K562 treated with DMSO at 1 percent for 4 hours (cell line): ENCODE data around the gene TMEM95. TPM values are rescaled to one million over a fixed set of nuclear protein-coding genes. Genes with fewer than 3 reads are reported as not detected.

Experiments used
- total RNA-seq: library from RNA; unstranded; fragments of 300-600 nt; gene quantifications from 2 replicates; pipeline ENCODE4 v1.2.3, GENCODE V29; 2022; ENCODE audit not compliant: insufficient read depth

TMEM95 gene
- not detected in 2 replicates for total RNA-seq

GRCh38 chr17:7355053-7355452, at the start of gene TMEM95:
TSS of gene TMEM95 (plus strand) at chr17:7355156. CDS start at chr17:7355205, 49 bp downstream.

GRCh38 chr17:7306911-7307685, 47.9 kb upstream of the TMEM95 start, which contains the start of gene EIF5A:
TSS of gene EIF5A (plus strand) at chr17:7307628. CDS start at chr17:7309636, 2,008 bp downstream.

GRCh38 chr17:7314719-7315569, 40.0 kb upstream of the TMEM95 start, which contains the start of gene GPS2:
TSS of gene GPS2 (minus strand) at chr17:7315360. CDS start at chr17:7315052, 308 bp downstream.

GRCh38 chr17:7328840-7329373, 26.0 kb upstream of the TMEM95 start, which contains the start of gene NEURL4:
TSS of gene NEURL4 (minus strand) at chr17:7329335. CDS start at chr17:7329312, 23 bp downstream.

GRCh38 chr17:7336240-7337175, 18.4 kb upstream of the TMEM95 start, which contains the start of gene ACAP1:
TSS of gene ACAP1 (plus strand) at chr17:7336529. CDS start at chr17:7336735, 206 bp downstream.

GRCh38 chr17:7351665-7352502, 3.1 kb upstream of the TMEM95 start, which contains the start of gene KCTD11:
TSS of gene KCTD11 (plus strand) at chr17:7352162.

GRCh38 chr17:7380855-7381683, 26.1 kb downstream of the TMEM95 start, which contains the start of gene TNK1:
TSS of gene TNK1 (plus strand) at chr17:7381089. CDS start at chr17:7382927, 1,838 bp downstream.

GRCh38 chr17:7394452-7395191, 39.7 kb downstream of the TMEM95 start, which contains the start of gene PLSCR3:
TSS of gene PLSCR3 (minus strand) at chr17:7394525. CDS start at chr17:7394110, 415 bp downstream.

GRCh38 chr17:7403977-7404736, 49.2 kb downstream of the TMEM95 start, which contains the start of gene TMEM256:
TSS of gene TMEM256 (minus strand) at chr17:7404097. CDS start at chr17:7404084, 13 bp downstream.

Other genes starting within 250 kb of the TMEM95 start
- not detected in 2 replicates for gene ASGR2, start 240.3 kb upstream of the TMEM95 start, total RNA-seq
- gene ASGR1, start 175.8 kb upstream of the TMEM95 start, total RNA-seq = 0.52 TPM in 1 of 2 replicates, not detected in the other
- 5.6 and 7.8 TPM in 2 replicates for gene DLG4, start 135.3 kb upstream of the TMEM95 start, total RNA-seq
- 284 and 290 TPM in 2 replicates for gene ACADVL, start 135.2 kb upstream of the TMEM95 start, total RNA-seq
- 46.3 and 47.3 TPM in 2 replicates for gene DVL2, start 120.6 kb upstream of the TMEM95 start, total RNA-seq
- 11.3 and 15.0 TPM in 2 replicates for gene PHF23, start 115.7 kb upstream of the TMEM95 start, total RNA-seq
- gene GABARAP, start 112.7 kb upstream of the TMEM95 start, total RNA-seq = 256 and 265 TPM in 2 replicates
- 77.2 and 80.6 TPM in 2 replicates for gene CTDNEP1, start 103.4 kb upstream of the TMEM95 start, total RNA-seq
- 46.9 and 57.4 TPM in 2 replicates for gene ELP5, start 102.9 kb upstream of the TMEM95 start, total RNA-seq
- 20.0 and 29.2 TPM in 2 replicates for gene CLDN7, start 92.7 kb upstream of the TMEM95 start, total RNA-seq
- gene SLC2A4, start 73.4 kb upstream of the TMEM95 start, total RNA-seq = 0.82 TPM in 1 of 2 replicates, not detected in the other
- not detected in 2 replicates for gene YBX2, start 60.5 kb upstream of the TMEM95 start, total RNA-seq
- gene EIF5A, start 47.5 kb upstream of the TMEM95 start, total RNA-seq = 354 and 384 TPM in 2 replicates
- 45.5 and 46.9 TPM in 2 replicates for gene GPS2, start 39.8 kb upstream of the TMEM95 start, total RNA-seq
- gene NEURL4, start 25.8 kb upstream of the TMEM95 start, total RNA-seq = 8.2 and 13.1 TPM in 2 replicates
- 4.5 and 5.4 TPM in 2 replicates for gene ACAP1, start 18.6 kb upstream of the TMEM95 start, total RNA-seq
- 3.2 and 4.3 TPM in 2 replicates for gene KCTD11, start 3.0 kb upstream of the TMEM95 start, total RNA-seq
- gene TNK1, start 25.9 kb downstream of the TMEM95 start, total RNA-seq = 7.3 and 8.2 TPM in 2 replicates
- 7.7 and 10.7 TPM in 2 replicates for gene PLSCR3, start 39.4 kb downstream of the TMEM95 start, total RNA-seq
- gene TMEM256, start 48.9 kb downstream of the TMEM95 start, total RNA-seq = 43.4 and 70.5 TPM in 2 replicates
- gene NLGN2, start 52.7 kb downstream of the TMEM95 start, total RNA-seq = 7.1 and 11.9 TPM in 2 replicates
- not detected in 2 replicates for gene SPEM1, start 65.2 kb downstream of the TMEM95 start, total RNA-seq
- not detected in 2 replicates for gene SPEM2, start 70.5 kb downstream of the TMEM95 start, total RNA-seq
- gene SPEM3, start 73.7 kb downstream of the TMEM95 start, total RNA-seq = not detected in 2 replicates
- gene TMEM102, start 80.3 kb downstream of the TMEM95 start, total RNA-seq = 6.8 and 6.9 TPM in 2 replicates
- 5.7 and 9.0 TPM in 2 replicates for gene FGF11, start 84.4 kb downstream of the TMEM95 start, total RNA-seq
- gene CHRNB1, start 89.9 kb downstream of the TMEM95 start, total RNA-seq = 8.1 and 9.3 TPM in 2 replicates
- gene ZBTB4, start 124.5 kb downstream of the TMEM95 start, total RNA-seq = 3.2 TPM in 2 replicates
- gene SLC35G6, start 126.3 kb downstream of the TMEM95 start, total RNA-seq = not detected in 2 replicates
- gene POLR2A, start 129.2 kb downstream of the TMEM95 start, total RNA-seq = 59.8 and 69.8 TPM in 2 replicates
- gene TNFSF12, start 193.9 kb downstream of the TMEM95 start, total RNA-seq = 1.7 and 2.1 TPM in 2 replicates
- gene TNFSF13, start 203.6 kb downstream of the TMEM95 start, total RNA-seq = 1.0 and 1.9 TPM in 2 replicates
- 36.6 and 40.6 TPM in 2 replicates for gene SENP3, start 206.8 kb downstream of the TMEM95 start, total RNA-seq
- 45.7 and 47.2 TPM in 2 replicates for gene CD68, start 224.5 kb downstream of the TMEM95 start, total RNA-seq
- 82.7 and 83.4 TPM in 2 replicates for gene MPDU1, start 228.7 kb downstream of the TMEM95 start, total RNA-seq
- gene SOX15, start 234.9 kb downstream of the TMEM95 start, total RNA-seq = 4.0 and 8.5 TPM in 2 replicates